Mucosa of rectum (tissue), 2 donors: ENCODE data around the gene MTFMT.
"Not testable (repeated sequence)": the region's sequence is repeated elsewhere in the genome, so short reads cannot be mapped to it uniquely, and the experiment has no call there.

ENCODE experiments used
- H3K27ac ChIP-seq, 2 donors: one replicate each; pipeline ENCODE4 v1.7.0; 2013; ENCODE audit warnings: inconsistent platforms in 2 of 2, low read depth in 2 of 2, low read length in 2 of 2
- H3K27me3 ChIP-seq, 2 donors: one replicate each; pipeline ENCODE4 v1.7.0; 2013; ENCODE audit warnings: low read length in 2 of 2; ENCODE audit not compliant: control insufficient read depth in 2 of 2, insufficient read depth in 2 of 2
- H3K36me3 ChIP-seq, 2 donors: one replicate each; pipeline ENCODE4 v1.7.0; 2013; ENCODE audit warnings: low read length in 2 of 2; ENCODE audit not compliant: control insufficient read depth in 2 of 2, insufficient read depth in 2 of 2
- H3K4me1 ChIP-seq, 2 donors: one replicate each; pipeline ENCODE4 v1.7.0; 2013; ENCODE audit warnings: low read length in 2 of 2, mild to moderate bottlenecking in 1 of 2; ENCODE audit not compliant: control insufficient read depth in 2 of 2, insufficient read depth in 2 of 2
- H3K4me3 ChIP-seq, 2 donors: one replicate each; pipeline ENCODE4 v1.7.0; 2013; ENCODE audit warnings: low read length in 2 of 2
- H3K9ac ChIP-seq, 2 donors: one replicate each; pipeline ENCODE4 v1.7.0; 2013; ENCODE audit warnings: low read length in 2 of 2, low read depth in 1 of 2, mild to moderate bottlenecking in 1 of 2
- H3K9me3 ChIP-seq, 2 donors: one replicate each; pipeline ENCODE4 v1.7.0; 2013; ENCODE audit warnings: low read length in 2 of 2; ENCODE audit not compliant: control insufficient read depth in 2 of 2
- donor health status: healthy.
- donor health status: Normal muscosa, but diverticular disease.

The MTFMT gene

GRCh38 chr15:65027593-65027992, 1.8 kb downstream of the MTFMT start:
- no peaks in the 10 kb centered on the region for H3K9me3 ChIP-seq
- H3K9ac ChIP-seq, result no peak overlapping the region
- H3K36me3 ChIP-seq, result peaks cover 15 to 30% of the 10 kb centered on the region in 2 donors
- no peaks in the 10 kb centered on the region for H3K27me3 ChIP-seq
- peaks cover 9 to 12% of the 10 kb centered on the region in 2 donors for H3K4me1 ChIP-seq
- peak overlapping the region in 1 of 2 donors; percentile 93 for H3K4me3 ChIP-seq
- no peak overlapping the region for H3K27ac ChIP-seq

- no peaks in the 10 kb centered on the region for H3K27me3 ChIP-seq
- peaks cover 9 to 12% of the 10 kb centered on the region in 2 donors for H3K4me1 ChIP-seq
- H3K4me3 ChIP-seq, result no peak overlapping the region
- H3K36me3 ChIP-seq, result peaks cover 15 to 30% of the 10 kb centered on the region in 2 donors
- no peak overlapping the region for H3K27ac ChIP-seq
- no peaks in the 10 kb centered on the region for H3K9me3 ChIP-seq
- H3K9ac ChIP-seq, result no peak overlapping the region
These were observed 2.7 kb downstream of the MTFMT start for GRCh38 chr15:65026756-65027155.

GRCh38 chr15:65021488-65021887, 8.0 kb downstream of the MTFMT start:
- H3K27ac ChIP-seq, result no peak overlapping the region

GRCh38 chr15:65020419-65020818, 9.0 kb downstream of the MTFMT start:
- Histone ChIP-seq H3K9ac (no peak overlapping the region), H3K9me3 (no peaks in the 10 kb centered on the region), H3K4me1 (no peaks in the 10 kb centered on the region), H3K27ac (no peak overlapping the region), H3K36me3 (peaks cover 35 to 60% of the 10 kb centered on the region in 2 donors), H3K27me3 (no peaks in the 10 kb centered on the region), H3K4me3 (no peak overlapping the region)

More at GRCh38 chr15:65021488-65021887, 8.0 kb downstream of the MTFMT start:
- Histone ChIP-seq H3K4me1 (no peaks in the 10 kb centered on the region), H3K27me3 (no peaks in the 10 kb centered on the region), H3K36me3 (peaks cover 40 to 62% of the 10 kb centered on the region in 2 donors), H3K4me3 (no peak overlapping the region), H3K9me3 (no peaks in the 10 kb centered on the region), H3K9ac (no peak overlapping the region)

DNA sequence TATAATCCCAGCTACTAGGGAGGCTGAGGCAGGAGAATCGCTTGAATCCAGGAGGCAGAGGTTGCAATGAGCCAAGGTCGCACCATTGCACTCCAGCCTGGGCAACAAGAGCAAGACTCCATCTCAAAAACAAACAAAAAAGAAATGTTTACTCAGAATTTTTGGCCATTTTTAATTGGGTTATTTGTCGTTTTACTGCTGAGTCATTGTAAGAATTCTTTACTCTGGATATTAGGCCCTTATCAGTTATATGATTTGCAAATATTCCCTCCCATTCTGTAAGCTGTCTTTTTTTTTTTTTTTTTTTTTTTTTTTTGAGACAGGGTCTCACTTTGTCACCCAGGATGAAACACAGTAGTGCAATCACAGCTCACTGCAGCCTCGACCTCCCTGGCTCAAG, 18.2 kb downstream of the MTFMT start:
- not testable (repeated sequence) for H3K9me3 ChIP-seq, H3K27ac ChIP-seq, H3K27me3 ChIP-seq, H3K4me3 ChIP-seq, H3K4me1 ChIP-seq, H3K9ac ChIP-seq
- H3K36me3 ChIP-seq, result peaks cover 24 to 36% of the 10 kb centered on the region in 2 donors

DNA sequence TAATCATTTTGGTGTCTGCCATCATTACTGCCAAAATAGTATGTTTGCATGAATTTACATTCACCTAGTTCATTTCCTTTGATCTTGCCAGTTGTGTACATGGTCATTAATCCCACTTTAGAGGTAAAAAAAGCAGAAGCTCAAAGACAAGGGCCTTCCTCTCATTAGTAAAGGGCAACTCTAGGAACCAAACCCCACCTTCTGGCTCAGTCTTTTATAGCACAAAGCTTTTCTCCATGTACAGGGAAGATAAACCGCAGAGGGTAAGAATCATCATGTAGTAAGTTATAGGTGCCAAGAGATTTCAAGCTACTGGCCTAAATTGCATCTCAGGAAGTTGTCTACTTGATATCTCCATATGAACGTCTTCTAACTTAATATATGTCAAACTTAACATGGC, 20.5 kb downstream of the MTFMT start:
- Histone ChIP-seq H3K9ac (no peak overlapping the region), H3K4me1 (no peaks in the 10 kb centered on the region), H3K9me3 (peaks cover 0 to 3% of the 10 kb centered on the region in 2 donors), H3K36me3 (peaks cover 11 to 24% of the 10 kb centered on the region in 2 donors), H3K4me3 (no peak overlapping the region), H3K27ac (no peak overlapping the region), H3K27me3 (no peaks in the 10 kb centered on the region)

GRCh38 chr15:65006876-65007275, 22.6 kb downstream of the MTFMT start:
- Histone ChIP-seq H3K27ac (no peak overlapping the region), H3K4me3 (no peak overlapping the region), H3K4me1 (no peaks in the 10 kb centered on the region), H3K27me3 (no peaks in the 10 kb centered on the region), H3K9ac (no peak overlapping the region), H3K9me3 (no peaks in the 10 kb centered on the region), H3K36me3 (peaks cover 2 to 9% of the 10 kb centered on the region in 2 donors)

DNA sequence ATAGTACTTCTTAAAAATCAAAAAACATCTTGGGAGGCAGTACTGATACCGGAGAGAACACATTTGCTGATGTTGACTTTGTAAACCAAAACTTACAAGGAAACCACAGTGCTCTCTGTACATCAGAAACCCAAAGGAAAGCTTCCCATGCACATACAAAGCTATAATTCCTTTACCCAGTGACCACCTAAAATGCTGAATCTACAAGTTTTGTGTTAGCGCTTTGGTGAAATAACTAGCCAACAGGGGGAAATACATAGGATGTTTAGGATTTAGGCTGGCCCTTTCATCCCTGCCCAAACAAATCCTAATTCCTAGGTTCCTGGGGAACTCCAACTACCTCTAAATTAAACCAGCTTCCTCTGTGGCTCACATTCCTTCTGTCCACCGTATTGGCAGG, 24.4 kb downstream of the MTFMT start:
- Histone ChIP-seq H3K9me3 (no peaks in the 10 kb centered on the region), H3K4me1 (no peaks in the 10 kb centered on the region), H3K36me3 (peaks cover 2 to 7% of the 10 kb centered on the region in 2 donors), H3K4me3 (no peak overlapping the region), H3K27ac (no peak overlapping the region), H3K27me3 (no peaks in the 10 kb centered on the region), H3K9ac (no peak overlapping the region)

DNA sequence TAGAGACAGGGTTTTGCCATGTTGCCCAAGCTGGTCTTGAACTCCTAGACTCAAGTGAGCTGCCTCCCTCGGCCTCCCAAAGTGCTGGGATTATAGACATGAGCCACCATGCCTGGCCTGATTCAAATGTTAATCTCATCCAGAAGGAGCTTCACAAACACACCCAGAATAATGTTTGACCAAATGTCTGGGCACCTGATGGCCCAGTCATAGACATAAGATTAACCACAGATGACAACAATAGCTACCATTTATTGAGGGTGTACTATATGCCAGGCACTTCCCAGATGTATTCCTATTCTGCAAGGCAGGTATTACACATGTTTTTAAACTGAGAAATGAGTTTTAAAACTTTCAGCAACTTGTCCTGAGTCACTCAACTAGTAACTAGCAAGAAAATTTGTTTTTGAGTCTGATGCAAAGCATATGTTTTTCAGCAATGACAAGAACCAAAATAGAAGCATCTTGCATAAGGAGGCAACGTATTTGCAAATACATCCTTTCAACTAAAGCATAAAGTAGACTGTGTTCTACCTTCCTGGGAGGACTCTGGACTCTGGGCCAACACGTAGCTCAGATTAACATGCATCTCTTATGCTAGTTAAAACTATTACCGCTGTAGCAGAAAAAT, 31.6 kb downstream of the MTFMT start:
- H3K27me3 ChIP-seq, result no peaks in the 10 kb centered on the region
- H3K27ac ChIP-seq, result no peak overlapping the region
- H3K4me1 ChIP-seq, result peaks cover 0 to 2% of the 10 kb centered on the region in 2 donors
- no peak overlapping the region for H3K4me3 ChIP-seq
- H3K36me3 ChIP-seq, result no peaks in the 10 kb centered on the region
- no peak overlapping the region for H3K9ac ChIP-seq
- no peaks in the 10 kb centered on the region for H3K9me3 ChIP-seq

DNA sequence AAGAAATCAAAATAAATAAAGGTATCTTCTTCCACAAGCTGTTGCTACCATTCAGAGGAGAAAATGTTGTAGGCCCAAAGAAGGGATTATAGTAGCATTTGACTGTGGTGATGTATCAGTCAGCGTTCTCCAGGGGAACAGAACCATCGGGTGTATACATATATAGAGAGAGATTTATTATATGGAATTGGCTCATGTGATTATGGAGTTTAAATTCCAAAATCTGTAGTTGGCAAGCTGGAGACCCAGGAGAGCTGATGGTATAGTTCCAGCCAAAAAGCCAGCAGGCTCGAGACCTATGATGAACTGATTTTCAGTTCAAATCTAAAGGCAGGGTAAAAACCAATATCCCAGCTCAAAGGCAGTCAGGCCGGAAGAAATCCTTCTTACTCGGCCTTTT, 32.4 kb downstream of the MTFMT start:
- peaks cover 0 to 2% of the 10 kb centered on the region in 2 donors for H3K4me1 ChIP-seq
- H3K4me3 ChIP-seq, result no peak overlapping the region

More for the DNA sequence above, 32.4 kb downstream of the MTFMT start:
- Histone ChIP-seq H3K27ac (no peak overlapping the region), H3K27me3 (no peaks in the 10 kb centered on the region), H3K9ac (no peak overlapping the region), H3K9me3 (no peaks in the 10 kb centered on the region), H3K36me3 (no peaks in the 10 kb centered on the region)
